SK-N-SH (cell line): ENCODE measurements around the gene TUT7. TPM values are rescaled to one million over a fixed set of nuclear protein-coding genes. Genes with fewer than 3 reads are reported as not detected.
A peak's percentile ranks its signal among the peaks of the same experiment; 100 is the strongest.

Source experiments
- CTCF ChIA-PET: fragments of 300-600, 350-600 bp; formaldehyde crosslinking; extraction: SDS; loops from one replicate; lab custom pipeline; 2021; lab: Yijun Ruan, JAX
- POLR2A ChIA-PET: fragments of 350-600 bp; sonication (Branson Sonifier 250); formaldehyde crosslinking; extraction: SDS; loops from one replicate; lab custom pipeline; 2020; ENCODE audit warnings: antibody characterized with exemption, inconsistent platforms; lab: Yijun Ruan, JAX
- DNase-seq: peaks from one replicate; pipeline ENCODE4 v3.0.0; 2012
- H2AFZ ChIP-seq: fragments of 200-600 bp; sonication (generic); 2 replicates; pipeline ENCODE4 v1.8.1; 2016; ENCODE audit warnings: antibody characterized with exemption, mild to moderate bottlenecking, low read depth
- H3F3A ChIP-seq: fragments of 200-600 bp; sonication (generic); replicated peaks from 2 replicates; pipeline ENCODE3; 2016; ENCODE audit warnings: antibody characterized with exemption, mild to moderate bottlenecking; ENCODE audit not compliant: insufficient read depth
- H3K27ac ChIP-seq, 2 experiments: fragments of 200-500 bp in 1 of 2; fragments of 200-600 bp in 1 of 2; sonication (Bioruptor generic) in 1 of 2; sonication (generic), shearing (Covaris generic) in 1 of 2; 2 replicates each; pipeline versions ENCODE4 v1.5.1 to v1.6.1; 2014 to 2016; ENCODE audit warnings: low read depth in 2 of 2, inconsistent platforms in 1 of 2, low read length in 1 of 2, mild to moderate bottlenecking in 1 of 2, mixed read lengths in 1 of 2
- H3K27me3 ChIP-seq: fragments of 200-600 bp; sonication (generic), shearing (Covaris generic); 2 replicates; pipeline ENCODE4 v1.6.1; 2016; ENCODE audit warnings: mixed run types; ENCODE audit not compliant: insufficient read depth
- H3K36me3 ChIP-seq, 2 experiments: fragments of 200-500 bp in 1 of 2; fragments of 200-600 bp in 1 of 2; sonication (Bioruptor generic) in 1 of 2; sonication (generic) in 1 of 2; replicated peaks in 1 of 2; 2 replicates each; pipeline versions ENCODE3 to v1.5.1; 2014 to 2016; ENCODE audit warnings: low read length in 1 of 2, mild to moderate bottlenecking in 1 of 2; ENCODE audit not compliant: insufficient read depth in 2 of 2, control insufficient read depth in 1 of 2
- H3K4me1 ChIP-seq, 2 experiments: fragments of 200-500 bp in 1 of 2; fragments of 200-600 bp in 1 of 2; sonication (Bioruptor generic) in 1 of 2; sonication (generic), shearing (Covaris generic) in 1 of 2; 2 replicates each; pipeline versions ENCODE4 v1.5.1 to v1.6.1; 2014 to 2016; ENCODE audit warnings: low read depth in 1 of 2, low read length in 1 of 2, mixed run types in 1 of 2; ENCODE audit not compliant: insufficient read depth in 2 of 2, control insufficient read depth in 1 of 2
- H3K4me2 ChIP-seq: fragments of 200-600 bp; sonication (generic), shearing (Covaris generic); 2 replicates; pipeline ENCODE4 v1.6.1; 2017; ENCODE audit warnings: mixed run types
- H3K4me3 ChIP-seq, 2 experiments: fragments of 200-500 bp in 1 of 2; fragments of 200-600 bp in 1 of 2; sonication (Bioruptor generic) in 1 of 2; sonication (generic), shearing (Covaris generic) in 1 of 2; 2 replicates each; pipeline versions ENCODE4 v1.5.1 to v1.8.1; 2014 to 2016; ENCODE audit warnings: low read depth in 2 of 2, inconsistent platforms in 1 of 2, low read length in 1 of 2, mild to moderate bottlenecking in 1 of 2, mixed read lengths in 1 of 2, moderate library complexity in 1 of 2
- H3K79me2 ChIP-seq: fragments of 200-600 bp; sonication (generic); 2 replicates; pipeline ENCODE4 v1.8.1; 2017; ENCODE audit warnings: mild to moderate bottlenecking; ENCODE audit not compliant: insufficient read depth
- H3K9ac ChIP-seq: fragments of 200-600 bp; sonication (generic); 2 replicates; pipeline ENCODE4 v1.6.1; 2017; ENCODE audit warnings: mixed run types
- H3K9me2 ChIP-seq: fragments of 200-600 bp; sonication (generic); 2 replicates; pipeline ENCODE4 v1.6.1; 2017; ENCODE audit warnings: mixed run types
- H3K9me3 ChIP-seq: fragments of 200-600 bp; sonication (generic); 2 replicates; pipeline ENCODE4 v1.6.1; 2017; ENCODE audit warnings: mixed run types, mild to moderate bottlenecking, moderate library complexity
- H4K20me1 ChIP-seq: fragments of 200-600 bp; sonication (generic); 2 replicates; pipeline ENCODE4 v1.6.1; 2017; ENCODE audit warnings: mild to moderate bottlenecking, mixed run types; ENCODE audit not compliant: insufficient read depth
- CHD2 ChIP-seq: fragments of 150-350 bp; IDR thresholded peaks from 2 replicates; pipeline ENCODE4 v1.6.1; 2018; ENCODE audit warnings: low read length; ENCODE audit not compliant: partially characterized antibody
- CTCF ChIP-seq: fragments of 200-600 bp; sonication (generic); IDR thresholded peaks from 2 replicates; pipeline ENCODE4 v1.6.1; 2017; ENCODE audit warnings: antibody characterized with exemption, mild to moderate bottlenecking, moderate library complexity
- ELF1 ChIP-seq: IDR thresholded peaks from 2 replicates; pipeline ENCODE4 v1.4.0; 2012
- EZH2phosphoT487 ChIP-seq: fragments of 200-600 bp; sonication (generic); IDR thresholded peaks from 2 replicates; pipeline ENCODE4 v1.6.1; 2017; ENCODE audit warnings: low read depth, mixed run types, mild to moderate bottlenecking, antibody characterized with exemption, moderate library complexity, borderline replicate concordance
- FOSL2 ChIP-seq: IDR thresholded peaks from 2 replicates; pipeline ENCODE4 v1.4.0; 2012; ENCODE audit warnings: low read depth, mild to moderate bottlenecking, moderate library complexity, borderline replicate concordance
- FOXJ3 ChIP-seq: sonication (generic); formaldehyde crosslinking; IDR thresholded peaks from 2 replicates; pipeline ENCODE4 v1.5.1; 2020; ENCODE audit warnings: mild to moderate bottlenecking, missing genetic modification reagents
- FOXM1 ChIP-seq: IDR thresholded peaks from 2 replicates; pipeline ENCODE4 v1.4.0; 2012; ENCODE audit warnings: low read depth, mild to moderate bottlenecking
- GABPA ChIP-seq: IDR thresholded peaks from 2 replicates; pipeline ENCODE4 v1.4.0; 2012; ENCODE audit warnings: low read depth, mild to moderate bottlenecking
- JUND ChIP-seq: IDR thresholded peaks from 2 replicates; pipeline ENCODE4 v1.4.0; 2012
- MXI1 ChIP-seq: IDR thresholded peaks from 2 replicates; pipeline ENCODE4 v1.6.1; 2012; ENCODE audit warnings: mild to moderate bottlenecking, low read depth, low read length, improper control_type of control experiment
- NFIC ChIP-seq: IDR thresholded peaks from 2 replicates; pipeline ENCODE4 v1.4.0; 2012; ENCODE audit warnings: borderline replicate concordance
- NRF1 ChIP-seq: IDR thresholded peaks from 2 replicates; pipeline ENCODE4 v1.6.1; 2012; ENCODE audit warnings: low read depth, mild to moderate bottlenecking, low read length
- PBX3 ChIP-seq: IDR thresholded peaks from 2 replicates; pipeline ENCODE4; 2012
- POLR2AphosphoS5 ChIP-seq: IDR thresholded peaks from 2 replicates; pipeline ENCODE4 v1.6.1; 2012; ENCODE audit warnings: low read depth, low read length
- RAD21 ChIP-seq: IDR thresholded peaks from 2 replicates; pipeline ENCODE4 v1.6.1; 2012; ENCODE audit warnings: mild to moderate bottlenecking, low read length
- RXRA ChIP-seq: IDR thresholded peaks from 2 replicates; pipeline ENCODE4 v1.4.0; 2012; ENCODE audit warnings: low read depth, mild to moderate bottlenecking, borderline replicate concordance
- SIN3A ChIP-seq: IDR thresholded peaks from 2 replicates; pipeline ENCODE4 v1.6.1; 2012; ENCODE audit warnings: low read depth, mild to moderate bottlenecking, low read length, moderate library complexity, borderline replicate concordance
- TAF1 ChIP-seq: IDR thresholded peaks from 2 replicates; pipeline ENCODE4 v1.6.1; 2012; ENCODE audit warnings: low read depth, mild to moderate bottlenecking, low read length, moderate library complexity, borderline replicate concordance
- TCF12 ChIP-seq: IDR thresholded peaks from 2 replicates; pipeline ENCODE4 v1.4.0; 2012
- USF2 ChIP-seq: fragments of 150-350 bp; IDR thresholded peaks from 2 replicates; pipeline ENCODE4 v1.6.1; 2017; ENCODE audit warnings: antibody characterized with exemption, low read length, low read depth, borderline replicate concordance
- YY1 ChIP-seq: IDR thresholded peaks from 2 replicates; pipeline ENCODE4 v1.4.0; 2012; ENCODE audit warnings: low read depth, mild to moderate bottlenecking
- ZBTB33 ChIP-seq: IDR thresholded peaks from 2 replicates; pipeline ENCODE4 v1.4.0; 2012; ENCODE audit warnings: low read depth, borderline replicate concordance
- WGBS: methylation state at CpG from one replicate; pipeline ENCODE4 v1.1.6; 2017; ENCODE audit warnings: low lambda C conversion rate; 5-methylcytosine and 5-hydroxymethylcytosine counted together
- polyA plus RNA-seq, 3 experiments: library from polyadenylated mRNA; depleted of rRNA; stranded (reverse); fragments of >200 nt; gene quantifications; 2 replicates each; pipeline ENCODE4 v1.2.3, GENCODE V29; 2012

Gene TUT7
- 6.7 and 7.3 TPM in 2 replicates for polyA plus RNA-seq (2012; rRNA removed)
- polyA plus RNA-seq (2012; cell fraction: cytosol; rRNA removed): 8.1 and 11.4 TPM in 2 replicates
- polyA plus RNA-seq (2012; cell fraction: nucleus; rRNA removed): 7.6 and 14.5 TPM in 2 replicates

GRCh38 chr9:86354011-86354817, at the start of gene TUT7:
Gene TUT7 (minus strand): TSS chr9:86354410. CDS start chr9:86353199, 1,211 bp downstream.
- ChIA-PET CTCF (no interaction called here), POLR2A (no interaction called here)
- DNase-seq: peak; percentile 94
- Histone ChIP-seq H2AFZ (peak within 1 kb of the TSS; percentile 96), H3K9me2 (no peaks in the 10 kb centered on the region), H3K4me2 (peak within 1 kb of the TSS; percentile 88), H3K4me3 (peak within 1 kb of the TSS; percentile 87 to 90), H3K9me3 (no peaks in the 10 kb centered on the region), H3K9ac (peak within 1 kb of the TSS; percentile 75), H3K27ac (peak within 1 kb of the TSS; percentile 91 to 93), H3F3A (peaks cover 4% of the 10 kb centered on the region), H4K20me1 (no peaks in the 10 kb centered on the region), H3K79me2 (peaks cover 46% of the 10 kb centered on the region), H3K27me3 (no peaks in the 10 kb centered on the region), H3K4me1 (peaks cover 12 to 15% of the 10 kb centered on the region in 2 experiments; a peak in 3 of 4 replicates), H3K36me3 (peaks cover 9 to 20% of the 10 kb centered on the region in 2 experiments)
- 2% methylated on average over 30 of the region's 79 CpGs for WGBS
- TF ChIP-seq SIN3A (peak; percentile 68; the same call in 1 of the 2 replicates), GABPA (peak; percentile 78), FOSL2 (no peak; the same call in 1 of the 2 replicates), USF2 (no peak), CHD2 (peak; percentile 59), EZH2phosphoT487 (no peak), FOXJ3 (CRISPR knock-in tag) (no peak), MXI1 (peak; percentile 66; the same call in 1 of the 2 replicates), POLR2AphosphoS5 (peak; percentile 78), YY1 (0 out of 2 replicates have a peak, but pooled peaks have one; percentile 26), TAF1 (0 out of 2 replicates have a peak, but pooled peaks have one; percentile 49), NFIC (peak; percentile 2; the same call in 1 of the 2 replicates), PBX3 (peak; percentile 51), CTCF (no peak), NRF1 (peak; percentile 53), ELF1 (peak; percentile 71), FOXM1 (peak; percentile 13; the same call in 1 of the 2 replicates), JUND (peak; percentile 65), ZBTB33 (0 out of 2 replicates have a peak, but pooled peaks have one; percentile 23), TCF12 (0 out of 2 replicates have a peak, but pooled peaks have one; percentile 22), RXRA (no peak; the same call in 1 of the 2 replicates), RAD21 (no peak)
